Ovary (tissue), 9 donors: ENCODE measurements around the gene C16orf89. TPM values are rescaled to one million over a fixed set of nuclear protein-coding genes. Genes with fewer than 3 reads are reported as not detected.

Experiments
- DNase-seq, 5 donors: peaks; one replicate each; pipeline ENCODE4 v3.0.0-alpha.2; 2019 to 2020
- H3K27ac ChIP-seq, 2 donors: fragments of 200-600 bp; one replicate each; pipeline versions ENCODE4 v1.5.1 to v1.8.0; 2019 to 2022
- H3K27me3 ChIP-seq: fragments of 200-600 bp; one replicate; pipeline ENCODE4 v1.8.0; 2022
- H3K36me3 ChIP-seq: fragments of 200-600 bp; sonication (generic); one replicate; pipeline ENCODE4 v1.5.1; 2019
- H3K4me1 ChIP-seq: one replicate; pipeline ENCODE4 v1.8.1; 2013; ENCODE audit warnings: mild to moderate bottlenecking, moderate library complexity; ENCODE audit not compliant: insufficient read depth
- H3K4me3 ChIP-seq: fragments of 200-600 bp; sonication (generic); one replicate; pipeline ENCODE4 v1.5.1; 2017
- H3K9me3 ChIP-seq, 2 donors: fragments of 200-600 bp in 1 of 2; sonication (generic) in 1 of 2; one replicate each; pipeline versions ENCODE4 v1.5.1 to v1.8.1; 2013 to 2019; ENCODE audit warnings: mild to moderate bottlenecking in 1 of 2, moderate library complexity in 1 of 2
- EP300 ChIP-seq: sonication (generic); formaldehyde crosslinking; IDR thresholded peaks from one replicate; pipeline ENCODE4 v1.6.1; 2017; ENCODE audit warnings: antibody characterized with exemption
- POLR2A ChIP-seq: fragments of 450-650 bp; IDR thresholded peaks from one replicate; pipeline ENCODE4 v1.6.1; 2017; ENCODE audit warnings: antibody characterized with exemption, mild to moderate bottlenecking, moderate library complexity
- WGBS, 3 donors: extraction: QIAGEN DNeasy Blood & Tissue Kit in 1 of 3; methylation state at CpG; one replicate each; pipeline versions ENCODE4 v1.1.5 to v1.1.7; 2013 to 2017; 5-methylcytosine and 5-hydroxymethylcytosine counted together
- intact Hi-C, 4 donors: fragments of 100-400 bp; cut with DNase I; formaldehyde crosslinking; loops; one replicate each; pipeline versions ENCODE4 v1.11.0 to v1.15.1; 2022 to 2023
- polyA plus RNA-seq, 2 donors: library from polyadenylated mRNA; stranded (reverse); fragments of 200-250 nt in 1 of 2; fragments of 350-450 nt in 1 of 2; fragmentation: Illumina TruSeq in 1 of 2; extraction: RNeasy Lipid Tissue Mini Kit (QIAGEN cat#74804) in 1 of 2; gene quantifications; one replicate each; pipeline ENCODE4 v1.2.3, GENCODE V29; 2013 to 2014
- total RNA-seq, 7 donors: library from RNA; depleted of rRNA in 2 of 7; stranded (reverse); fragments of >200 nt in 2 of 7; fragmentation: NEBNext Ultra II Directional in 3 of 7; extraction: Animal tissue kit (Norgen Biotek cat#: 25700) in 3 of 7; gene quantifications; one replicate each; pipeline versions ENCODE4 v1.1.0 to v1.2.4, GENCODE V29; 2016 to 2023
- TF ChIP-seq, protein P1 (sequence below), 3 donors: fragments of 450-650 bp in 2 of 3; fragments of 200-600 bp in 1 of 3; IDR thresholded peaks; one replicate each; pipeline versions ENCODE4 v1.5.1 to v1.8.0; 2016 to 2022; ENCODE audit warnings: antibody characterized with exemption in 3 of 3, mild to moderate bottlenecking in 1 of 3
- donor health status: DM: no; HTN: no; CAD: no; lungs with moderate emphysema.
- donor health status: DM: no; HTN: no; CAD: no.
- donor health status: Bipolar disorder and iron deficiency.
- donor health status: DM: yes; HTN: yes; CAD: no.
- donor health status: DM: no; HTN: no; CAD: no.
- donor health status: DM: yes; HTN: yes; CAD: no.

C16orf89 gene
- total and polyA plus RNA-seq, 9 donors = 0.37 to 17.5 (median 3.2) TPM; not detected in 1

DNA sequence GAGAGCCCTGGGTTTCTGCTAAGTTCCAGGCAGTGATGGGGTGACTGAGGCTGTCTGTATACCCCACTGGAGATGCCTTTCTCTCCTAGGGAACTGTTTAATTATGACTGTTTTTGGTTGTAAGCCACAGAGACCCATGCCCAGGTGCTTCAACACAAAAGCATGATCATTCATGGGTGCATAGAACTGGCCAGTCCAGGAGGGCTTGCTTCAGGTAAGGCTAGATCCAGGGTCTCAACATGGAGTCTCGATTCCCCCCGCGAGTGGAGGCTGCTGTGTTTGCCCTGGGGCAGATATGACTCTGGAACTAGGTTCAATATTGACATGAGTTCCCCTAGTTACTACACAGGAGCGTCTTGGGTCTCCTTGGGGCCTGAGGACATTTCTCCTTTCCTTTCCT, 49.9 kb downstream of the C16orf89 start:
- Histone ChIP-seq H3K4me3 (no peak overlapping the region), H3K4me1 (peaks cover 5% of the 10 kb centered on the region), H3K36me3 (no peaks in the 10 kb centered on the region), H3K27me3 (no peaks in the 10 kb centered on the region), H3K27ac (no peak overlapping the region), H3K9me3 (no peaks in the 10 kb centered on the region)
- no peak for DNase-seq
- TF ChIP-seq POLR2A (no peak), EP300 (no peak)
- TF ChIP-seq, protein P1, sequence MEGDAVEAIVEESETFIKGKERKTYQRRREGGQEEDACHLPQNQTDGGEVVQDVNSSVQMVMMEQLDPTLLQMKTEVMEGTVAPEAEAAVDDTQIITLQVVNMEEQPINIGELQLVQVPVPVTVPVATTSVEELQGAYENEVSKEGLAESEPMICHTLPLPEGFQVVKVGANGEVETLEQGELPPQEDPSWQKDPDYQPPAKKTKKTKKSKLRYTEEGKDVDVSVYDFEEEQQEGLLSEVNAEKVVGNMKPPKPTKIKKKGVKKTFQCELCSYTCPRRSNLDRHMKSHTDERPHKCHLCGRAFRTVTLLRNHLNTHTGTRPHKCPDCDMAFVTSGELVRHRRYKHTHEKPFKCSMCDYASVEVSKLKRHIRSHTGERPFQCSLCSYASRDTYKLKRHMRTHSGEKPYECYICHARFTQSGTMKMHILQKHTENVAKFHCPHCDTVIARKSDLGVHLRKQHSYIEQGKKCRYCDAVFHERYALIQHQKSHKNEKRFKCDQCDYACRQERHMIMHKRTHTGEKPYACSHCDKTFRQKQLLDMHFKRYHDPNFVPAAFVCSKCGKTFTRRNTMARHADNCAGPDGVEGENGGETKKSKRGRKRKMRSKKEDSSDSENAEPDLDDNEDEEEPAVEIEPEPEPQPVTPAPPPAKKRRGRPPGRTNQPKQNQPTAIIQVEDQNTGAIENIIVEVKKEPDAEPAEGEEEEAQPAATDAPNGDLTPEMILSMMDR (IDR thresholded peaks at IDR 0.05) = no peak
- intact Hi-C loops = no loop called here
- 92 to 96% (median 95%) methylated on average over 4 of the region's 4 CpGs for WGBS, 3 donors

DNA sequence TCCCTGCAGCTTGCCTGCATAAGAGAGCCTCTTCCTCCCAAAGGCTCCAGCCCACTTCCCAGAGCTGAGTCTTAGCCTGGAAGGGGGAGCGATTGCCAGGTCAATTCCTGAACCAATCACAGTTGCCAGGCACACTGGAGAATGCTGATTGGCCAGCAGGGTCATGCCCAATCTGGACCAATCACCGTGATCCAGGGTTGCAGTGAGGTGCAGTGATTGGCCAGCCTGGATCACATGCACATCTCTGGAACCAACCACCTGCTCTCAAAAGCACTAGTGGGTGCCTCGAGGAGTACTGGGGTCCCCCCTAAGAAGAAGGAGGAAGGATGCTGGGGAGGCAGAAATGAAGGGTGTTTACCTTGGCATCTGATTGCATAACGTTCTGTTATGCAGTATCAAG, 50.4 kb downstream of the C16orf89 start:
- no peak for DNase-seq
- Histone ChIP-seq H3K36me3 (no peaks in the 10 kb centered on the region), H3K4me3 (no peak overlapping the region), H3K27me3 (no peaks in the 10 kb centered on the region), H3K27ac (no peak overlapping the region), H3K9me3 (no peaks in the 10 kb centered on the region), H3K4me1 (peaks cover 5% of the 10 kb centered on the region)
- intact Hi-C loops = no loop called here
- TF ChIP-seq, protein P1 (IDR thresholded peaks at IDR 0.05) = no peak
- TF ChIP-seq EP300 (no peak), POLR2A (no peak)
- WGBS, 3 donors = 54 to 67% (median 60%) methylated on average over 4 of the region's 4 CpGs

DNA sequence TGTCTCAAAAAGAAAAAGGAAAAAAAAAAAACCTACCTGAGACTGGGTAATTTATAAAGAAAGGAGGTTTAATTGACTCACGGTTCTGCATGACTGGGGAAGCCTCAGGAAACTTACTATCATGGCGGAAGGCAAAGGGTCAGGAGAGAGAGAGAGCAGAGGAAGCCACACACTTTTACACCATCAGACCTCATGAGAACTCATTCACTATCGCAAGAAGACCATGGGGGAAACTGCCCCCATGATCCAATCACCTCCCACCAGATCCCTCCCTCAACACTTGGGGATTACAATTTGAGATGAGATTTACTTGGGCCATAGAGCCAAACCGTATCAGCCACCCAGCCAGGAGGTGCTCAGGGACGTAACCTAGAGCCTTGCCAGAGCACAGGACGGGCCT, 52.9 kb downstream of the C16orf89 start:
- WGBS, 3 donors = 74 to 80% (median 78%) methylated on average over 6 of the region's 6 CpGs
- Histone ChIP-seq H3K4me1 (peaks cover 1% of the 10 kb centered on the region), H3K27me3 (no peaks in the 10 kb centered on the region), H3K4me3 (no peak overlapping the region), H3K27ac (no peak overlapping the region), H3K36me3 (no peaks in the 10 kb centered on the region), H3K9me3 (no peaks in the 10 kb centered on the region)
- DNase-seq = no peak
- intact Hi-C loops = no loop called here
- TF ChIP-seq, protein P1 (IDR thresholded peaks at IDR 0.05) = no peak
- no peak for TF ChIP-seq EP300
- no peak for TF ChIP-seq POLR2A

DNA sequence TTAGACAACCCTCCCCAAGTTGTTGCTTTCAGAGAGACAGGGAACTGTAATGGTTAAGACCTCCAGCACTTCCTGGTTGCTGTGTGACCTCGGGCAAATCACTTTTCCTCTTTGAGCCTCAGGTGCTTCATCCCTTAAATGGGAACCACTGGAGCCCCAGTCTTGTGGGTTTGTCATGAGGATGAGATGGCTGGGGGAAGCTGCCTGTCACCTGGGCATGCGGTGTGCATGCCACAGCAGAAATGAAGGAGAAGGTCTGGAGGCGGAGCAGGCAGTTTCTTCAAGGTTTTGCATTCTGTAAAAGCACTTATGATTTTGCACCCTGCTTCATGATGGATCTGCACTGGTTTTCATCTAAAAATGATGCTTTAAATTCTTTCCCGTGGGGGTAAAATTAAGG, 54.1 kb downstream of the C16orf89 start:
- no peak for DNase-seq
- Histone ChIP-seq H3K27me3 (no peaks in the 10 kb centered on the region), H3K36me3 (no peaks in the 10 kb centered on the region), H3K9me3 (no peaks in the 10 kb centered on the region), H3K4me3 (no peak overlapping the region), H3K4me1 (no peaks in the 10 kb centered on the region), H3K27ac (no peak overlapping the region)
- TF ChIP-seq, protein P1 (IDR thresholded peaks at IDR 0.05) = no peak
- TF ChIP-seq EP300 = no peak
- no peak for TF ChIP-seq POLR2A
- WGBS, 3 donors = 41 to 64% (median 56%) methylated on average over 4 of the region's 4 CpGs
- intact Hi-C loops = no loop called here
